Activated B cell treated with CpG ODN at 0.5 μM for 24 hours (primary cell): ENCODE measurements around the gene EMC8. TPM values are rescaled to one million over a fixed set of nuclear protein-coding genes. Genes with fewer than 3 reads are reported as not detected.

Source experiments
- ATAC-seq: fragments of 200-7000 bp; cut with Tn5 transposase; one replicate; pipeline ENCODE4 v1.10.0; 2021; ENCODE audit warnings: low read depth, mild to moderate bottlenecking, moderate library complexity
- CTCF ChIA-PET: fragments of 350-600 bp; sonication (Branson Sonifier 250); formaldehyde crosslinking; loops from one replicate; lab custom pipeline; 2021; ENCODE audit warnings: antibody characterized with exemption; lab: Charles Lee
- POLR2A ChIA-PET: fragments of 350-600 bp; sonication (Branson Sonifier 250); formaldehyde crosslinking; loops from one replicate; lab custom pipeline; 2021; ENCODE audit warnings: antibody characterized with exemption; lab: Charles Lee
- DNase-seq: peaks from one replicate; pipeline ENCODE4 v3.0.0; 2022
- H3K27ac Mint-ChIP-seq: one replicate; pipeline ENCODE4 v1.8.0; 2020; ENCODE audit warnings: mixed read lengths
- H3K27me3 Mint-ChIP-seq: one replicate; pipeline ENCODE4 v1.8.0; 2021; ENCODE audit warnings: mixed read lengths
- H3K36me3 Mint-ChIP-seq: one replicate; pipeline ENCODE4 v1.8.0; 2021; ENCODE audit warnings: low read depth, mixed read lengths
- H3K4me1 Mint-ChIP-seq: one replicate; pipeline ENCODE4 v1.8.0; 2021; ENCODE audit warnings: mixed read lengths
- H3K4me3 Mint-ChIP-seq: one replicate; pipeline ENCODE4 v1.8.0; 2020; ENCODE audit warnings: mild to moderate bottlenecking, mixed read lengths
- H3K9me3 Mint-ChIP-seq: one replicate; pipeline ENCODE4 v1.8.0; 2020; ENCODE audit warnings: mixed read lengths
- intact Hi-C: fragments of 100-400 bp; cut with micrococcal nuclease; formaldehyde crosslinking; loops from one replicate; pipeline ENCODE4 v1.15.1; 2024
- total RNA-seq: library from RNA; stranded (reverse); gene quantifications from 2 replicates; pipeline ENCODE4 v1.2.3, GENCODE V29; 2022
- TF ChIP-seq, protein P1 (sequence below): fragments of 200-600 bp; IDR thresholded peaks from one replicate; pipeline ENCODE4 v1.8.0; 2022; ENCODE audit warnings: antibody characterized with exemption, mild to moderate bottlenecking

The EMC8 gene
- total RNA-seq, 1 donor from 2014 or later, result 27.8 TPM

DNA sequence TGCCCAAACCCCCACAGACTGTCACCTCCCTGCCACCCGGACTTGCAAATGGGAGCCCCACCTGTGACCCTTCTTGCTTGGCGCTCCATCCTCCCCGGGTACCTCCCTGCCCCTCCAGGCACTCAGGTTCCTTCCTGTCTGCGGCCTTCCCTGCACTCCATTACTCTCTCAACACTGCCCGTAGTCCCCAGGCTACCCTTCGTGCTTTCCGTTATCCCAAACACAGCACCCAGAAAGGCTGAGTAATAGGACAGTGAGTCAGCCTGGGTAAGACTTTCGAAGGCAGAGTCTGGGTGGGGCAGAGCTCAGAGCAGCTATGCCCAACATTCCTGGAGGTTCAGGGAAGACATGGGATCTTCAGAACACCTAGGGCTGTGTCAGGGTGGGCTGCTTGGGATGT is 31.8 kb downstream of the EMC8 start:
- Mint-ChIP-seq H3K4me3 (no peak overlapping the region), H3K4me1 (peaks cover 5% of the 10 kb centered on the region), H3K27ac (no peak overlapping the region), H3K27me3 (no peaks in the 10 kb centered on the region), H3K36me3 (peaks cover 7% of the 10 kb centered on the region), H3K9me3 (no peaks in the 10 kb centered on the region)
- POLR2A ChIA-PET, result no interaction called here
- DNase-seq, result no peak
- CTCF ChIA-PET, result no interaction called here
- intact Hi-C loops, result no loop called here
- TF ChIP-seq, protein P1, sequence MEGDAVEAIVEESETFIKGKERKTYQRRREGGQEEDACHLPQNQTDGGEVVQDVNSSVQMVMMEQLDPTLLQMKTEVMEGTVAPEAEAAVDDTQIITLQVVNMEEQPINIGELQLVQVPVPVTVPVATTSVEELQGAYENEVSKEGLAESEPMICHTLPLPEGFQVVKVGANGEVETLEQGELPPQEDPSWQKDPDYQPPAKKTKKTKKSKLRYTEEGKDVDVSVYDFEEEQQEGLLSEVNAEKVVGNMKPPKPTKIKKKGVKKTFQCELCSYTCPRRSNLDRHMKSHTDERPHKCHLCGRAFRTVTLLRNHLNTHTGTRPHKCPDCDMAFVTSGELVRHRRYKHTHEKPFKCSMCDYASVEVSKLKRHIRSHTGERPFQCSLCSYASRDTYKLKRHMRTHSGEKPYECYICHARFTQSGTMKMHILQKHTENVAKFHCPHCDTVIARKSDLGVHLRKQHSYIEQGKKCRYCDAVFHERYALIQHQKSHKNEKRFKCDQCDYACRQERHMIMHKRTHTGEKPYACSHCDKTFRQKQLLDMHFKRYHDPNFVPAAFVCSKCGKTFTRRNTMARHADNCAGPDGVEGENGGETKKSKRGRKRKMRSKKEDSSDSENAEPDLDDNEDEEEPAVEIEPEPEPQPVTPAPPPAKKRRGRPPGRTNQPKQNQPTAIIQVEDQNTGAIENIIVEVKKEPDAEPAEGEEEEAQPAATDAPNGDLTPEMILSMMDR, result no peak
- no peak for ATAC-seq

DNA sequence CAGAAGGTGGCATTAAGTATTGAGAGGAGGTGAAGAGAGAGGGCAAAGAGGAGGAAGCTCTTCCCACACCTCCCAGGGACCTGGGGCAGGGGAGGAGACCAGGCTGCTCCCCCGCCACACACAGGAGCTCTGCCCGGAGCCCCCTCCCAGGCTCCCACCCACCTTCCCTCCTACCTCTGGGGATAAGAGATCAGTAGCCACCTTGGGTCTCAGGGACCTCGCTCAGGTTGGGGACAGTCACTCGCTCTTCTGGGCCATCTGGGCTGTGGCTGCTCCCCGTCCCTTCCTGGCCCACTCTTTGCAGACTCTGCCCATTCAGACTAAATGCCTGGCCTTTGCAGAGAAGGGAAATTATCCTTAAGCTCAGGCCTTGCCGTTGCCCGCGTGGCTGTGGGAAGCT is 33.6 kb downstream of the EMC8 start:
- CTCF ChIA-PET, result no interaction called here
- DNase-seq, result no peak
- Mint-ChIP-seq H3K9me3 (no peaks in the 10 kb centered on the region), H3K4me3 (no peak overlapping the region), H3K36me3 (peaks cover 3% of the 10 kb centered on the region), H3K4me1 (peaks cover 19% of the 10 kb centered on the region), H3K27ac (no peak overlapping the region), H3K27me3 (no peaks in the 10 kb centered on the region)
- ATAC-seq, result no peak
- intact Hi-C loops, result no loop called here
- POLR2A ChIA-PET, result no interaction called here
- TF ChIP-seq, protein P1, result no peak

DNA sequence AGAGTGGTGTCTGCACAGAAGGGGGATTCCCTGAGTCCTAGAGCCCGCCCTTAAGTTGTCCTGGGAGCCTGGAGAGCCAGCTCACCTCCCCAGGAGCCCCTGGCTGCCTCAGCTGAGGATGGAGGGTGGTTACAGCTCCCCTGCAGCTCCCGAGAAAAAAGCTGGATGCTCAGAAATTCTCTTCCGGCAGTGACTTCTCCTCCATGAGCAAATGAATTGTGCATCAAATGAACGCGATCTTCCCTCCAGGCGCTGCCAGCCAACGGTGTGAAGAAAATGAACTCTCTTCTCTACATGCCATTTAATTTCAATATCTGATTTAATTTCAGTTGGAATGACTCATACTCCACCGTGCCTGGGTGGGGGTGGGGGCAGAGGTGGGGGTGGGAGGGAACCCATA is 34.1 kb downstream of the EMC8 start:
- intact Hi-C loops, result no loop called here
- ATAC-seq, result no peak
- no peak overlapping the region for H3K4me3 Mint-ChIP-seq
- no peaks in the 10 kb centered on the region for H3K36me3 Mint-ChIP-seq
- peaks cover 23% of the 10 kb centered on the region for H3K4me1 Mint-ChIP-seq
- ChIA-PET CTCF (no interaction called here), POLR2A (no interaction called here)
- TF ChIP-seq, protein P1, result no peak
- H3K27ac Mint-ChIP-seq, result no peak overlapping the region
- no peaks in the 10 kb centered on the region for H3K27me3 Mint-ChIP-seq
- no peak for DNase-seq
- no peaks in the 10 kb centered on the region for H3K9me3 Mint-ChIP-seq

DNA sequence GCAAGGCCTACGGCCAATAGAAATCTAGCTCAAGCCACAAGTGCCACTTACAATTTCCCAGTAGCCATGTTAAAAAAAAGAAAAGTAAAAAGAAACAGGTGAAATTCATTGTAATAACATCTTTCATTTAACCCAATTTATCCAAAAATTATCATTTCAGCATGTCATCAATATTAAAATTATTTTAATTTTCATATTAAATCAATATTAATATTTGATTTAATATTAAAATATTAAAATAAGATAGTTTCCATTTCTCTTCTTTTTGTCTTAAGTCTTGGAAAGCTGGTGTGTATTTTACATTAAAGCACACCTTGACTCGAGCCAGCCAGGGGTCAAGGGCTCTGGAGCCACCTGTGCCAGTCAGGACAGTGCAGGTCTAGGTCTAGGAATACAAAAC is 35.7 kb downstream of the EMC8 start:
- Mint-ChIP-seq H3K9me3 (peaks cover 3% of the 10 kb centered on the region), H3K4me1 (peaks cover 39% of the 10 kb centered on the region)
- no peak for ATAC-seq

DNA sequence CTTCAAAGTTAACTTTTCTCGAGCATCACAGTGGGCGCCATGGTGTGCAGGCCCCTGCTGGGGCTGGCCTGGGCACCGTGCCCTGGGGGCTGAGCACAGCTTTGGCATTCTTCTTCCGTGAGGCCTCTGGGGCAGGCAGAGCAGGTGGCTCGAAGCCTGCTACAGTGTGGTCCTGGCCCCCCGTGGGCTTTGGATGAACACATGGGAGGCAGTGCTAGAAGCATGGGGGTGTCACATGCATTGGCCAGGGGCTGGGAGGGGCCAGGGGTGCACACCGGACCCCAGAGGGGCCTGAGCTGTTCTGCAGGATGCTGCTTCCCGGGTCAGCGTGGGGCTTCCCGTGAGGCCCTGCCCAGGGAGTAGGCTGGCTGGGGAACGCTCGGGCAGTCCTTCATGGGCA is 36.4 kb downstream of the EMC8 start:
- intact Hi-C loops, result no loop called here
- no peaks in the 10 kb centered on the region for H3K36me3 Mint-ChIP-seq
- no peak overlapping the region for H3K27ac Mint-ChIP-seq
- CTCF ChIA-PET, result interaction anchor here (1.2 kb wide), 1 partner anchor 44 kb away, joined by 3 read pairs; no protein-coding TSS in a partner anchor
- no peak for DNase-seq
- H3K27me3 Mint-ChIP-seq, result no peaks in the 10 kb centered on the region
- peaks cover 3% of the 10 kb centered on the region for H3K9me3 Mint-ChIP-seq
- H3K4me3 Mint-ChIP-seq, result no peak overlapping the region
- no peak for ATAC-seq
- POLR2A ChIA-PET, result interaction anchor here (0.6 kb wide), 1 partner anchor 18 kb away, joined by 5 read pairs; no protein-coding TSS in a partner anchor
- TF ChIP-seq, protein P1, result no peak
- H3K4me1 Mint-ChIP-seq, result peaks cover 45% of the 10 kb centered on the region

More for the DNA sequence above, 35.7 kb downstream of the EMC8 start:
- no peaks in the 10 kb centered on the region for H3K27me3 Mint-ChIP-seq
- intact Hi-C loops, result no loop called here
- TF ChIP-seq, protein P1, result no peak
- no peak overlapping the region for H3K4me3 Mint-ChIP-seq
- DNase-seq, result no peak
- ChIA-PET CTCF (interaction anchor here (1.2 kb wide), 1 partner anchor 45 kb away, joined by 3 read pairs; no protein-coding TSS in a partner anchor), POLR2A (no interaction called here)
- no peak overlapping the region for H3K27ac Mint-ChIP-seq
- H3K36me3 Mint-ChIP-seq, result no peaks in the 10 kb centered on the region
